Omental fat pad (tissue), 4 donors: ENCODE results near the gene RBM5. TPM values are rescaled to one million over a fixed set of nuclear protein-coding genes. Genes with fewer than 3 reads are reported as not detected.

ENCODE experiments used
- ATAC-seq: fragments of 150-250 bp; one replicate; pipeline ENCODE4 v1.9.1; 2016; ENCODE audit warnings: mild to moderate bottlenecking, moderate library complexity; ENCODE audit not compliant: low FRiP score
- DNase-seq: peaks from one replicate; pipeline ENCODE4 v3.0.0-alpha.2; 2019; ENCODE audit warnings: low spot score
- CTCF ChIP-seq, 3 donors: fragments of 450-650 bp; IDR thresholded peaks; one replicate each; pipeline ENCODE4 v1.5.1; 2016 to 2017; ENCODE audit warnings: antibody characterized with exemption in 3 of 3, mild to moderate bottlenecking in 3 of 3, moderate library complexity in 2 of 3
- total RNA-seq, 4 donors: library from RNA; depleted of rRNA; stranded (reverse); fragments of >200 nt; gene quantifications; one replicate each; pipeline ENCODE4 v1.1.0, GENCODE V29; 2016

The RBM5 gene
- total RNA-seq: 100 to 1,000 TPM; 143 to 308 (median 190) TPM

- peak; percentile 70 for DNase-seq
These were observed at the start of gene RBM5 for GRCh38 chr3:50088725-50089608. RBM5 (plus strand) TSS chr3:50088919; CDS start chr3:50090435, 1,516 bp downstream.

GRCh38 chr3:50044976-50045375, 43.7 kb upstream of the RBM5 start:
- no peak for DNase-seq
- no peak for TF ChIP-seq CTCF (IDR thresholded peaks at IDR 0.05)
- ATAC-seq: no peak

More at GRCh38 chr3:50088725-50089608, at the start of gene RBM5:
- no peak for TF ChIP-seq CTCF (IDR thresholded peaks at IDR 0.05)
- ATAC-seq: peak; percentile 96

GRCh38 chr3:50047426-50047825, 41.3 kb upstream of the RBM5 start:
- TF ChIP-seq CTCF (IDR thresholded peaks at IDR 0.05): no peak
- ATAC-seq: no peak

GRCh38 chr3:50050361-50050760, 38.4 kb upstream of the RBM5 start:
- no peak for TF ChIP-seq CTCF (IDR thresholded peaks at IDR 0.05)
- no peak for ATAC-seq

More at GRCh38 chr3:50047426-50047825, 41.3 kb upstream of the RBM5 start:
- no peak for DNase-seq

GRCh38 chr3:50057756-50058155, 31.0 kb upstream of the RBM5 start:
- no peak for TF ChIP-seq CTCF (IDR thresholded peaks at IDR 0.05)
- ATAC-seq (no peak), DNase-seq (no peak)

More at GRCh38 chr3:50050361-50050760, 38.4 kb upstream of the RBM5 start:
- no peak for DNase-seq

GRCh38 chr3:50068134-50068533, 20.6 kb upstream of the RBM5 start:
- no peak for TF ChIP-seq CTCF (IDR thresholded peaks at IDR 0.05)
- ATAC-seq (no peak), DNase-seq (no peak)

GRCh38 chr3:50078091-50078490, 10.6 kb upstream of the RBM5 start:
- no peak for TF ChIP-seq CTCF (IDR thresholded peaks at IDR 0.05)
- ATAC-seq: no peak
- DNase-seq: no peak
